Muscle of arm (tissue), 14 donors: ENCODE data around the gene NKX2-4. TPM values are rescaled to one million over a fixed set of nuclear protein-coding genes. Genes with fewer than 3 reads are reported as not detected.
"Not testable (repeated sequence)": the region's sequence is repeated elsewhere in the genome, so short reads cannot be mapped to it uniquely, and the experiment has no call there.

Experiments
- DNase-seq: peaks from one replicate; pipeline ENCODE4 v3.0.0-alpha.2; 2013
- long read RNA-seq, 11 donors: transcript quantifications; one replicate each; lab custom pipeline, GENCODE V29; 2026
- polyA plus RNA-seq, 12 donors: library from polyadenylated mRNA; unstranded; fragments of 120-200 nt; gene quantifications; one replicate each; pipeline ENCODE4 v1.2.1, GENCODE V29; 2013; ENCODE audit not compliant: insufficient read length in 12 of 12

Gene NKX2-4
- polyA plus RNA-seq = not detected
- long read RNA-seq, donor 1 = 0 reads
- long read RNA-seq, donor 2 = 0 reads
- long read RNA-seq, donor 3 = 0 reads
- long read RNA-seq, donor 4 = 0 reads
- long read RNA-seq, donor 5 = 0 reads
- long read RNA-seq, donor 6 = 0 reads
- long read RNA-seq, donor 7 = 0 reads
- long read RNA-seq, donor 8 = 0 reads
- long read RNA-seq, donor 9 = 0 reads
- long read RNA-seq, donor 10 = 0 reads
- long read RNA-seq, donor 11 = 0 reads

DNA sequence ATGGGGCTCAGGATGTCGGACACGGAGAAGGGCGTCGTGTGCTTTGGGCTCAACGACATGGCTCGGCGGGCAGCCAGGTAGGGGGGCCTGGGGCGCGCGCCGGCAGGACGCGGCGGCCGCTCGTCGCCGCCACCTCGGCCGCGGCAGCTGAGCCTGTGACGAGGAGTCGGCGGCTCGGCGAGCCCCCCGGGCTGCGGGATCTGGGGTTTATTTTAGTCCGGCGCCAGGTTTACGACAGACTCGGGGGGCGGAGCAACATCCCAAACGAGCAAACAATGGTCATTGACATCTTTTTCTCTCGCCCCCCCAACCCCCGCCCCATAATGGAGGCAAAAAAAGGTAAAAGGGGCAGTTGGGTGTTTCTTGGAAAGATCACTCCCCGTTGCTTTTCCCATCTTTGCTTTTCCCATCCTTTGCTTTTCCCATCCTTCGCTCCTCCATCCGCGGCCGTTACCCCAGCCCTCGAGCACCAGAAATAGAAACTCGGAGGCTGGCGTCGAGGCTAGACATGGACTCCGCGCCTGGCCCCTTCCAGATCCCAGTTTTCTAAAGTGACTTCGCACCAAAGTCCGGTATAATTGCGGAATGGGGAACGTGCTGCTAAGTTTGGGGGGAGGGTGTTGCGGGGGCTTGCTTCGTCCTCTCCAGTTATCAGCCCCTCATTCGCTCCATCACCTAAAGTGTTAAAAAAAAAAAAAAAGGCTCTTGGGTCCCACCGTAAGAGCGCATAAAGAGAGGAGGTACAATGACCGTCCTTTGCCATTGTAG lies at the start of gene NKX2-4:
TSS of gene NKX2-4 (minus strand) at position 186 of the 768 bp plus-strand sequence. CDS start at position 59, 127 bp downstream.
- DNase-seq = no peak

- no peak for DNase-seq
These were observed 40.5 kb upstream of the NKX2-4 start for GRCh38 chr20:21437816-21438215.

GRCh38 chr20:21437248-21437647 lies 39.9 kb upstream of the NKX2-4 start:
- no peak for DNase-seq

DNA sequence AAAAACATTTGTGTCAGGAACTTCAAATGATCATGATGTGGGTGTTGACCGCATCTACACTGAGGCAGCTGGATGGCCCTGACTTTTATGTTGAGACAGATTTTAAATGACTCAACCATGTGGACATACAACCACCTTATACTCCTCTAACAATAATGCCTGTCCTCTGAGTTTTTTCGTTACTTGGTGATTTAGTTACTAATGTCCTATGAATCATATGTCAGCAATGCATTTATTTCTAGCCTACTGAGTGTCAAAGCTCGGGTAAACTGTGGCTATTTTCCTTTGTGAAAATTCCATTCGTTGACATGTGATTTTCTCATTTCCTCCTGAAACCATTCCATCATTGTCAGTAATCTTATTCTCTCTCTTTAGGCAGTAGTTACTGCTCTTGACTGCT lies 38.9 kb upstream of the NKX2-4 start:
- no peak for DNase-seq

GRCh38 chr20:21435576-21435975 lies 38.2 kb upstream of the NKX2-4 start:
- no peak for DNase-seq

GRCh38 chr20:21433329-21433890 lies 36.1 kb upstream of the NKX2-4 start:
- no peak for DNase-seq

DNA sequence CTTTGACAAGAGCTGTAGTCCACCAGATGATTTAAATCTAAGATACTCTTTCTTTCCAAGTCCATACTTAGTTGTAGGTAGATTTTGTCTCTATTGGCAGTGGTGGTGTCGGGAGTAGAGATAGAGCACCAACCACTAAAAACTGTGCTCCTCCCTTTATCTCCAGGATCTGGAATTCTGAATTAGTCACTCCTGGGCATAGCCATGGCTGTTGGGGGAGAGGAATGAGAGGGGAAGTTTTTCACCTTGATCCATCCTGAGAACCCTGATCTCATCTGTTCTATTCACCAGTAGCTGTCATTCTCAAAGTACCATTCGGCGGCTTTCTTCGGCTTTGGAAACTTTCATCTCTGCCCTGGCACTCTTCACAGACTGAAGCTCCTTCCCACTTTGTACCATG lies 35.6 kb upstream of the NKX2-4 start:
- no peak for DNase-seq

DNA sequence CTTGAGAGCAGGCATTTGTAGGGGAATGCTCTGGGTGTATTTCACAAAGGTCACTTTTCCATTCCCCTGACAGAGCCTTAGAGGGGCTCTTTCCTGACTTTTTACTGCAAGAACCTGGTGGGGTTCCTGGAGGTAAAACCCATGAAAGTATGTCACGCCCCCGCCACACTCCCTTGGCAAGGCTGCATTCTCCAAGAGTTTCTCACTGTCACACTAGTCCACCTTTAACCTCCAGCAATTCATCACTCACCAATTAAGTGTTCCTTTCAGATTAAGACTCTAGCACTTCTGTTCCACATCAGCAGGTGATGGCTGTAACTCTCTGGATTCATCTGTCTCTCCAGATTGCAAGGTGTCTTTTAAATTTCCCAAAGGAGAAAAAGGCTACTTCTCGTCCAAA lies 32.7 kb upstream of the NKX2-4 start:
- DNase-seq = no peak

DNA sequence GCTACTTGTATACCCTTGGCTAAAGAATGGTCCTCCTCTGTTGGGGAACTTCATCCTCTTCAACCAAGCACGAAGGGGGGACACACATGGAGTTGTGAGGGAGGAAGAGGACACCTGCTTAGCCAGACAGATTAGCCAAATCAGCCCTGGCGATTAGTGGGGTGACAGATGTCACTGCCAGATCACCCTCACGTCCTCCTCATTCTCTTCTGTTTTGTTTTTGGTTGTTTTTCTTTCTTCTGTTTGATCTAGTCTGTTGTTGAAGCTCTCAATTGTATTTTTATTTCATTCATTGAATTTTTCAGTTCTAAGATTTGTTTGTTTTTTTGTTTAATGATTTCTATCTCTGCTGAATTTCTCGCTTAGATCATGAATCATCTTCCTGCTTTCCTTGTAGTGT lies 27.5 kb upstream of the NKX2-4 start:
- DNase-seq = no peak

DNA sequence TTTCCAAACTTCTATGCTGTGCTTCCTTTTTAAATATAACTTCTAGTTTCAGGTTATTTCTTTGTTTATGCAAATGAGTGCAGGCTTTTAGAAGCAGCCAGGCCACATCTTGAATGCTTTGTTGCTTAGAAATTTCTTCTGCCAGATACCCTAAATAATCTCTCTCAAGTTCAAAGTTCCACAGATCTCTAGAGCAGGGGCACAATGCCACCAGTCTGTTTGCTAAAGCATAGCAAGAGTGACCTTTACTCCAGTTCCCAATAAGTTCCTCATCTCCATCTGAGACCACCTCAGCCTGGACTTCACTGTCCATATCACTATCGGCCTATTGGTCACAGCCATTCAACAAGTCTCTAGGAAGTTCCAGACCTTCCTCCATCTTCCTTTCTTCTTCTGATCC lies 26.4 kb upstream of the NKX2-4 start:
- not testable (repeated sequence) for DNase-seq

- no peak for DNase-seq
These were observed 24.4 kb upstream of the NKX2-4 start for GRCh38 chr20:21421601-21422236.

GRCh38 chr20:21419147-21419546 lies 21.8 kb upstream of the NKX2-4 start:
- DNase-seq = not testable (repeated sequence)

DNA sequence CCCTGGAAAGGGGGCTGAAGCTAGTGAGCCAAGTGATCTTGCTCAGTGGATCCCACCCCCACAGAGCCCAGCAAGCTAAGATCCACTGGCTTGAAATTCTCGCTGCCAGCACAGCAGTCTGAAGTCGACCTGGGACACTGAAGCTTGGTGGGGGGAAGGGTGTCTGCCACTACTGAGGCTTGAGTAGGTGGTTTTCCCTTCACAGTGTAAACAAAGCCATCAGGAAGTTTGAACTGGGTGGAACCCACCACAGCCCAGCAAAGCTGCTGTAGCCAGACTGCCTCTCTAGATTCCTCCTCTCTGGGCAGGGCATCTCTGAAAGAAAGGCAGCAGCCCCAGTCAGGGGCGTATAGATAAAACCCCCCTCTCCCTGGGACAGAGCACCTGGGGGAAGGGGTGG lies 16.7 kb upstream of the NKX2-4 start:
- DNase-seq = not testable (repeated sequence)

DNA sequence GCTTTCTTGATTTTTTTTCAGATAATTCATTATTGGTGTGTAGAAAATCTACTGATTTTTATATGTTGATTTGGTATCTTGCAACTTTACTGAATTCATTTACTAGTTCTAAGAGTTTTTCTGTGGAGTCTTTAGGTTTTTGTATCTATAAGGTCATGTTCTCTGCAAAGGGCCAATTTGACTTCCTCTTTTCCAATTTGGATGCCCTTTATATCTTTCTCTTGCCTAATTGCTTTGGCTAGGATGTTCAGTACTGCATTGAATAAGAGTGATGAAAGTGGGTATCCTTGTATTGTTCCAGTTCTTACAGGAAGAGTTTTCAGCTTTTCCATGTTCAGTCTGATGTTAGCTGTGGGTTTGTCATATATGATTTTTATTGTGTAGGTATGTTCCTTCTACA lies 14.4 kb upstream of the NKX2-4 start:
- DNase-seq = no peak

- DNase-seq = peak; percentile 23
These were observed 1.7 kb upstream of the NKX2-4 start for GRCh38 chr20:21399005-21399475.

GRCh38 chr20:21398109-21399004 lies 1.0 kb upstream of the NKX2-4 start:
- DNase-seq = peak; percentile 18

- no peak for DNase-seq
These were observed 556 bp downstream of the NKX2-4 start for GRCh38 chr20:21396599-21397340.

GRCh38 chr20:21395666-21396598 lies 1.4 kb downstream of the NKX2-4 start:
- DNase-seq = peak; percentile 17

GRCh38 chr20:21395051-21395665 lies 2.2 kb downstream of the NKX2-4 start:
- DNase-seq = peak; percentile 17
